HS-27A (cell line): ENCODE data around the gene METTL26.
A peak's percentile ranks its signal among the peaks of the same experiment; 100 is the strongest.

Experiments
- DNase-seq: peaks from one replicate; pipeline ENCODE4 v3.0.0-alpha.2; 2012; ENCODE audit warnings: low read depth, missing footprints

Gene METTL26

DNA sequence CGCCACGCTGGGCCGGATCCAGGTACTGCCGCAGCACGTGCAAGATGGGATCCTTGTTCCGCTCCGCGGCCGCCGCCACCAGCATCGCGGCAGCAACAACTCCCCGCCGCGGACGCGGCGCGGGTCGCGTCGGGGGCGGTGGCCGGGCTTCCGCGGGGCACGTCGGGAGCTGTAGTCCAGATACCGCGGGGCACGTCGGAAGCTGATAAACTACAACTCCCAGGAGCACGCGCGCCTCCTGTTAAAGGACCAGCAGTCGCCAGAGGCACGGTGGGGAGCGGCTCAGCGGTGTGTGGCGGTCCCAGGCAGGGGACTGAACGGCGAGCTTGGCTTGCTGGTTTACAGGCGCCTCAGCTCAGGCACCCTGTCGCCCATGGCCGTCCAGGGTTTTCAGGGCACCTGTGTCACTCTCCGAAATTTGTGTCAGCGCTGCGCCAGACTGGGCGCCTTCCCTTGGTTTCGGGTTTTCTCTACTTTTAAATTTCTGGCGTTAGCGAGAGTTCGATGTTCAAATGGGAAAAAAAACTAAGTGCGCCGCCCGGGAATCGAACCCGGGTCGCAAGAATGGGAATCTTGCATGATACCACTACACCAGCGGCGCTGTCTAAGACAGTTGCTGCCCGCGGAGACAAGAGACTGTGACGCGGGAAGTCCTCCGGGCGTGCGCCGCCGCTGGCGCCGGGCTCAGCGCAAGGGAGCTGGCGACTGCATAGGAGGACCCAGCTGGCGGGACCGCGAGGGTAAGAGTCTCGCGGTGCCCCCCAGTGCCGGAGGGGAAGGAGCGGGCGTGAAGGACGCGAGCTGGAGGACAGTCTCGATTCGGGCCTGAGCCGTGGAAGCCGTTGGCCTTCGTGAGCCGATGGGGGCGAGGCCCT, at the start of gene METTL26:
METTL26 (minus strand) TSS at position 100 of the 875 bp plus-strand sequence; CDS start at position 85, 15 bp downstream.
- peak; percentile 80 for DNase-seq

DNA sequence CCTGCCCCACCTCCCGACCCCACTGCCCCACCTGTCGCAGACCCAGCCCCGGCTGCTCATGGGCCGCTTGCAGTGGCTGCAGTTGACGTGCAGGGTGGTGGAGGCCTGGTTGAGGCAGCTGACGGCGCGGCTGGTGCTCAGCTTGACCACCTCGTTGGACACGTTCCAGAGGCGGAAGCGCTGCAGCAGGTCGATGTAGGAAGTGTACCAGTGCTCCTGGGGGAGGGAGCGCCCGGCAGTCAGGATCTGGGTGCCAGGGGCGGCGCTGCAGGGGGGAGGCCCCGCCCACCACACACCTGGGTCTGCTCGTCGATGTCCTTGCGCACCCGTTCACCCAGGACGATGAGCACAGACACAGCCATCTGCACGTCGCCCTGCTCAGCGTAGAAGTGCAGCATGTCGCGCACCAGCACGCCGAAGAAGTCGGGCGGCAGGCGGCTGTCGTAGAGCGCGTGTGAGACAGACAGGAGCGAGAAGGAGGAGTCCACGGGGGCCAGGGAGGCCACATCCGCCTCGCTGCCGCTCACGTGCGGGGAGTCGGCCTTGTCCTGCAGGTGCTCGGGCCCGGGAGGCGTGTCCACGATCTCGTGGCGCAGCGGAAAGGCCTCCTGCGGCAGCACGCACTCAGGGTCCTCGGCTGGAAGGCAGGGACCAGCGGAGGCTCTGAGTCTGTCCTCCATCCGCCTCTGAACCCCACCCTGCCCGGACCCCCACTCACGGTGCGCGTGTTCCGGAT, 49.0 kb upstream of the METTL26 start:
- no peak for DNase-seq

DNA sequence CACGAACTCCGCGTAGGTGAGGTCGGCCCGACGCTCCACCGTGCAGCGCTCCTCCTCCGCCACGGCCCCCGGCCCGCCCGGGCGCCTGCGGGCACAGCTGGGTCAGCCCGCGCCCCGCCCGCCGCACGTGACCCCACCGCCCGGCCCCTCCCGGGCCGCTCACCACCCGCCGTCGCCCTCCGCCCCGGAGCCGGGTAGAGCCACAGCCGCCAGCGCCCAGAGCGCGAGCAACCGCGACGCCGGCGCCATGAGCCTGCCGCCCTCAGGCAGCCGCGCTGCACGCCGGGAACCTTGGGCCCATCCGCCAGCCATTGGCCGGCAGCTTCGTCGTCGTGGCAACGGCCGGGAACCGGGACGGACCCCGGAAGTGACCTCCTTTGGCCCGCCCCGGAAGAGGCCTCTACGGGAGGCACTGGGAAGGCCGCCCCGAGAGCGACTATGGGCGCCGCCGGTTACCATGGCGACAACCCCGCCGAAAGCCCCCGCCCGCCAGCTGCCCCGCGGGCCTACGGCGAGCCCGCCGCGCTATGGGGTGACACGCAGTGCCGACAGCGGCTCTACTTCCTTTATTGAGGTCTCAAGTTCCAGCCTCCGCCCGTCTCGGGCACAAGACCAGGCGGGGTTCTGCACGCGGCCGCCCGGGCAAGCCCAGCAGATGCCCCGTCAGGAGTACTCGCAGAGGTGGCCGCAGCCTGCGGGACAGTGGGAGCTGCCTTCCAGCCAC, 48.1 kb upstream of the METTL26 start, which contains the start of gene JMJD8:
JMJD8 (minus strand) TSS at position 264 of the 724 bp plus-strand sequence; CDS start at position 249, 15 bp downstream.
- no peak for DNase-seq

DNA sequence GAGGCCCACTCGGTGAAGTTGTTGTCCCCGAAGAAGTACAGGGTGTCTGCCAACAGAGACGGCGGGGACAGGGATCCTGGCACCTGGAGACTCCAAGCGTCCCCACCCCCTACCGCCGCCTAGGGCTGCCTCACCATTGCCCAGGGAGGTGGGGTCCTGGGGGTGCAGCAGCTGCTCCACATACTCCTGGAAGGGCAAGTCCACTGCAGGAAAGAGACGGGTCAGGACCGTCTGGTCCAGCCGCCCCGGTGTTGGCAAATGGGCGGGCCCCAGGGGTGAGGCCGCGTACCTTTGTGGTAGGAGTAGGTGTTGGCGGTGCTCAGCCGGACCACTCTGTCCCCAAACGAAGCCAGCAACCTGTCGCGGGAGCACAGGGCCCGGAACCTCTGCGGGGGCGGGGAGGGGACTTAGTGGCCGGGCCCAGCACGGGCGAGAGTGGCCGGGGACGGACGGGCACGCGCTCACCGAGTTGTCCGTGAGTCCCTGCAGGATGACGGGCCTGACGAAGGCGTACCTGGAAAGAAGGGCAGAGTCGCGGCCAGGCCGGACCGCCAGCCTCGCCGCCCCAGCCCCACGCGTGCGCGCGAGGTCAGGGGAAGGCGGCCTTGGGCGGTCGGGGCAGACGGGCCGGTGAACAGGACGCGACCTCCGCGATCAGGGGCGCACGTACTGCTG, 47.4 kb upstream of the METTL26 start:
- DNase-seq: no peak

DNA sequence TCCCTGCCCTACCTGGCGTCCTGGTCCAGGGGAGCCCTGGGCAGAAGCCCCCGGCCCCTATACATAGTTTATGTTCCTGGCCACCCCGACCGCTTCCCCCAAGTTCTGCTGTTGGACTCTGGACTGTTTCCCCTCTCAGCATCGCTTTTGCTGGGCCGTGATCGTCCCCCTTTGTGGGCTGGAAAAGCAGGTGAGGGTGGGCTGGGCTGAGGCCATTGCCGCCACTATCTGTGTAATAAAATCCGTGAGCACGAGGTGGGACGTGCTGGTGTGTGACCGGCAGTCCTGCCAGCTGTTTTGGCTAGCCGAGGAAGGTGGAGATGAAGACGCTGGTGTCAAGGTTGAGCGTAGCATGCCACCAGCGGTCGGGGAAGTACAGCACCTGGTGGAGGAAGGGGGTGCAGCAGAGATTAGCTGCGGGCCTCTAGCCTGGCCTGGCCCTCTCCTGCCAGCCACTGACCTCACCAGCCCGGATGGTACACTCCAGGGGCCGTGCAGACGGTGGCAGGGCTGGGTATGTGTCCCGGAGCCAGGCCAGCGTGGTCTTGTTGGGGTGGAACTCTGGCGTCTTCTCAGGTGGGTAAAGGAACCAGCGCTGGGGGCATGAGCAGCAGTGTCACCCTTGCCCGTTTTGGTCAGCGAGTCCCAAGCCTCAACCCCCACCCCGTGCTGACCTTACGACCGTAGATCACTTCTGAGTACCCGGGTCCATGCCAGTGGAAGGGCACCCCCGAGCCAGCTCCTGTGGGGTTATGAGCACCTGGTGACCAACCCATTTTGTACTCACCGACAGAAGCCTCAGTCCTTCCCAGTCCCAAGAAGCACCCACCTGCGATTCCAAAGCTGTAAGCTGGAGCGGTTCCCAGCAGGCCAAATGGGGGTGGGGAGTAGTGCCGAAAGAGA, 46.6 kb upstream of the METTL26 start:
- DNase-seq: no peak

DNA sequence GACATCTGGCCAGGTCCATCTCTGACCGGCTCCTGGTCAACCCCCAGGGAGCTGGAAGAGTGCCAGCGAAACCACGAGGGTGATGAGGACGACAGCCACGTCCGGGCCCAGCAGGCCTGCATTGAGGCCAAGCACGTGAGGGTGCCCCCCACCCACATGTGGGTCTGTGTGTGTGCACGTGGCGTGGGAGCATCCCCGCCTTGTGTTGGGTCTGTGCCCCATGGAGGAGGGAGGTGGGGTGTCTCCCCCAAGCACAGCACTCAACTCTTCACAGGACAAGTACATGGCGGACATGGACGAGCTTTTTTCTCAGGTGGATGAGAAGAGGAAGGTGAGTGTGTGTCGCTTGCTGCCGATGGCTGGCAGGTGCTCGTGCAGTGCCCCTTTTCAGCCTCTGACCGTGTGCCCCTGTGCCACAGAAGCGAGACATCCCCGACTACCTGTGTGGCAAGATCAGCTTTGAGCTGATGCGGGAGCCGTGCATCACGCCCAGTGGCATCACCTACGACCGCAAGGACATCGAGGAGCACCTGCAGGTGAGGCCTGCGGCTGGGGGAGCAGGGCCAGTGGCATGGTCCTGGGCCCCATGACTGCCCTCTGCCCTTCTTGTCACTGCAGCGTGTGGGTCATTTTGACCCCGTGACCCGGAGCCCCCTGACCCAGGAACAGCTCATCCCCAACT, 45.8 kb upstream of the METTL26 start:
- no peak for DNase-seq

DNA sequence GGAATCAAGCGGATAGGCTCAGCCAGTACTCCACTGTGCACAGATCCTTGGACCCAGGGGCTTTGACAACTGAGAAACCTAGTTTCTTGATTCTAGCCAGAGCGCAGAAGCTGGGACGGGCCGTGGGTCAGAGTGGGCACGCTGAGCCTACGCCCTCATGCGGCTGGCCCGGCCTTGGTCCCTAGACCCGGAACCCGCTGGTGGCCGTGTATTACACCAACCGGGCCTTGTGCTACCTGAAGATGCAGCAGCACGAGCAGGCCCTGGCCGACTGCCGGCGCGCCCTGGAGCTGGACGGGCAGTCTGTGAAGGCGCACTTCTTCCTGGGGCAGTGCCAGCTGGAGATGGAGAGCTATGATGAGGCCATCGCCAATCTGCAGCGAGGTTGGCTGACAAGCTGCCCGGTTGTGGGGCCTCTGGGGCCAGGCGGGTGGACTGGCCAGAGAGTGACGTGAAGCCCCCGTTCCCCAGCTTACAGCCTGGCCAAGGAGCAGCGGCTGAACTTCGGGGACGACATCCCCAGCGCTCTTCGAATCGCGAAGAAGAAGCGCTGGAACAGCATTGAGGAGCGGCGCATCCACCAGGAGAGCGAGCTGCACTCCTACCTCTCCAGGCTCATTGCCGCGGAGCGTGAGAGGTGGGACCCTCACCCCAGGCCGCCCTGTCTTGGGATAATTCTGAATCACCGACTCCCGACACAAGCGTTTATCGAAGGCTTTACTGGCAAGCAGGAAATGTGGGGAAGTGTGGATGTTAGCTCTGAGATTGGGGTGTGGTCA, 45.1 kb upstream of the METTL26 start:
- DNase-seq: no peak

DNA sequence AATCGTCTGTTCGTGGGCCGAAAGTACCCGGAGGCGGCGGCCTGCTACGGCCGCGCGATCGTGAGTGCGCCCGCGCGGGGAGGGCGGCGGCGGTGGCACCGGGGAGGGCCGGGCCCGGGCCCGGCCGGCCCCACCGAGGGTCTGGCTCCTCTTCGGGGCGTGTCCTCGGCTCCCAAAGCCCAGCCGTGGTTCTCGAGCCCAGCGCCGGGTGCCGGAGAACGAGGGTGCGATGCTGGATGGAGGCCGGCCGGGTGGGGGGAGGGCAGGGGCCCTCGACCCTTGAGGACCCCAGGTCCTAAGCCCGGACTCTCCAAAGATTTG, 44.5 kb upstream of the METTL26 start:
- DNase-seq: no peak

DNA sequence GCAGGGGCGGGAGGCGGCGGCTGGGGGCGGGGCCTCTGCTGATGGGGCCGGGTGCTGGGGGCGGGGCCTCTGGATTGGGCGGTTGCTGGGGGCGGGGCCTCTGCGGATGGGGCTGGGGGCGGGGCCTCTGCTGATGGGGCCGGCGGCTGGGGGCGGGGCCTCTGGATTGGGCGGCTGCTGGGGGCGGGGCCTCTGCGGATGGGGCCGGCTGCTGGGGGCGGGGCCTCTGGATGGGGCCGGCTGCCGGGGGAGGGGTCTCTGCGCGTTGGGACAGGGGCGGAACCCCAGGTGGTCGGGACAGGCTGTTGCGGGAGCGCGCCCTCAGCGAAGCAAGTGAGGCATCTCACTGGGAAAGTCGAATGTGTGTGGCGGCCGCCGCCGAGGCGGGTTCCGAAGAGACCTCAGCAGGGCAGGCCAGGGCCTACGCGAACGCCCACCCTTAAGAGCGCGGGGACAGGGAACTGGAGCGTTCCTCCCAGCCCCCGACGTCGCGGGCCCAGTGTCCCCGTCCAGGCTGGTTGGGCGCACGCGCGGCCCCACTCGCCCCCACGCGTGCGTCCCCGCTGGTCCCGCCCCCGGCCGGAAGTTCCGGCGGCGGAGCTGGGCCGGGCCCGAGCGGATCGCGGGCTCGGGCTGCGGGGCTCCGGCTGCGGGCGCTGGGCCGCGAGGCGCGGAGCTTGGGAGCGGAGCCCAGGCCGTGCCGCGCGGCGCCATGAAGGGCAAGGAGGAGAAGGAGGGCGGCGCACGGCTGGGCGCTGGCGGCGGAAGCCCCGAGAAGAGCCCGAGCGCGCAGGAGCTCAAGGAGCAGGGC, 43.9 kb upstream of the METTL26 start, which contains the start of gene STUB1:
STUB1 (plus strand) TSS at position 597 of the 811 bp plus-strand sequence; CDS start at position 713, 116 bp downstream.
- peak; percentile 56 for DNase-seq

DNA sequence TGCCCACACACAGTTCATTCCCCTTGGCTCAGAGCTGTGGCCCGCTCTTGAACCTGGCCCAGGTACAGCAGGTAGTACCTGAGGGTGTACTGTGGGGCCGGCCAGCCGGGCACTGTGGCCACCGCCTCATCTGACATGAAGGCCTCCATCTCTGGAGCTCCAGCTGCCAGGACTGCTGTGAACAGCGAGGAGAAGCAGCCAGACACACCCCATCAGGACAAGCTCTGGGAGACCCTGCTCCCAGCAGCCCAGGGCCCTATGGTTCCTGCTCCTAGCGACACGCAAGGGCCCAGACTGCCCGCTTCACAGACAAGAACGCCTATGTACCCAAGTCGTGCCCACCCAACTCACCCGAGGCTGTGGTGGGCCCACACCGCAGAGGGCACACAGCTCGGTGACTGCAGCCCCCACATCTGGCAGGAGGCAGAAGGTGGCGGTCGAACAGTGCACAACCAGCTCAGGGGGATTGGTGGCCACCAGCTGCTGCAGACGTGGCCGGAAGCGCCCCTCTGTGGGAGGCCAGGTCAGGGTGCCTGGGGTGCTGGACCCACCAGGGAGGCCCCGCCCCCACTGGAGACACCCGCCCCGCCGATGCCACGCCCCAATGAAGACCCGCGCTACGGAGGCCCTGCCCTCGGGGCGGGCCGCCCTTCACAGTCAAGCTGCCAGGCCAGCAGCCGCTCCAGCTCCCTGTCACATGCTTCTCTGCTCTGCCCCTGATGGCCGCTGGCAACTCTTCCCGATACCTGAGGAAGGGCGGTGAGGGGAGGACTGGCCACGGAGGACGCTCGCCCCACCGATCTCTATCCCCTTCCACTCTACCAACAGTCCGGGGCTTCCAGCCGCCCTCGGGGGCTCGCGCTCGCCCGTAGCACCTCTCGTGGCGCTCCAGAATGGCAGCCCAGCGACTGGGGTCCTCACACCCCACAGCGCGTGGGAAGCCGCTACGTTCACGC, 43.0 kb upstream of the METTL26 start:
- no peak for DNase-seq

DNA sequence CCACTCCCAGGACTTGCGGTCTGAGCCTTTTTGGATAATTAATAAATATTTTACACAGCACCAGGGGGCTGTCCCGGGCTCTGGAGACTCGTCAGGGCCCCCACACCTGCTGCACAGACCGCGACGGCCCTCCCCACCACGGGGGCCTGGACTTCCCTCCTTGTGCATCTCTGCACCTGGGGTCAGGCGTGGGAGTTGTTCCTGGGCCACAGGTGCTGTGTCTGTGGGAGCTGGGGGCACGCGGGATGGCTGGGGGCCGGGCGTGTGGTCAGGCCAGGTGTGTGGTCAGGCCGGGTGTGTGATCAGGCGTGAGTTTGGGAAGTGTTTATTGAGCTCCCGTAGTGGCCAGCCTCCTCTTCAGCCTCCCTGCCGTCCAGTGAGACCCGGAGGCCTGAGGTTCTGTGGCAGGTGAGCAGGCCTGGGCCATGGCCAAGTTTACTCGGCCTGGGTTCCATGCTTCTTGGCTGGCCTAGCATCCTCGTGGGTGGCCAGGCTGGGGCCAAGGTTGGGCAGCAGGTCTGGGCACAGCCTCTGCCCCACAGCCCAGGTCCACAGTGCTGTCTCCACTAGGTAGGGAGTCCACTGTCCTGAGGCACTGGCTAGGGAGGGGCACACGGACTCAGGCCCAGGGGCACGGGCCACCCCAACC, 42.2 kb upstream of the METTL26 start:
- no peak for DNase-seq

DNA sequence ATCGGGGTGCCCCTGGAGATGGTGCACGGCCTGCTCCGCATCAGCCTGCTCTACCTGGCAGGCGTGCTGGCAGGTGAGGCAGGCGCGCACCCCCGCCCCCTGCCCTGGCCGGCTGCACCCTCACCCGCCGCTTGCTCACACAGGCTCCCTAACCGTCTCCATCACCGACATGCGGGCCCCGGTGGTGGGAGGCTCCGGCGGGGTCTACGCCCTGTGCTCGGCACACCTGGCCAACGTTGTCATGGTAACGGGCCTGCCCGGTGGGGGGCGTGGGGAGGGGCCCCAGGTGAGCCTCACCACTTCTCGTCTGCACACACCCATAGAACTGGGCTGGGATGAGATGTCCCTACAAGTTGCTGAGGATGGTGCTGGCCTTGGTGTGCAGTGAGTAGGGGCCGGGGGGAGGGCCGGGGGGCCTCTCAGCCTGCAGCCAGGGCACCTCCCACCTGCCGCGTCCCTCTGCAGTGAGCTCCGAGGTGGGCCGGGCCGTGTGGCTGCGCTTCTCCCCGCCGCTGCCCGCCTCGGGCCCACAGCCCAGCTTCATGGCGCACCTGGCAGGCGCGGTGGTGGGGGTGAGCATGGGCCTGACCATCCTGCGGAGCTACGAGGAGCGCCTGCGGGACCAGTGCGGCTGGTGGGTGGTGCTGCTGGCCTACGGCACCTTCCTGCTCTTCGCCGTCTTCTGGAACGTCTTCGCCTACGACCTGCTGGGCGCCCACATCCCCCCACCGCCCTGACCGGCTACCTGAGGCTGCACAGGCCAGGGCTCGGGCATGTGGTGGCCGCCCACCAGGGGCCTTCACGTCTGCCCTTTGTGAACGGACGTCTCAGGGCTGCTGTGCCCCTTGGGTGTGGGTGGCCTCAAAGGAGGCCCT, 41.4 kb upstream of the METTL26 start:
- DNase-seq: no peak

DNA sequence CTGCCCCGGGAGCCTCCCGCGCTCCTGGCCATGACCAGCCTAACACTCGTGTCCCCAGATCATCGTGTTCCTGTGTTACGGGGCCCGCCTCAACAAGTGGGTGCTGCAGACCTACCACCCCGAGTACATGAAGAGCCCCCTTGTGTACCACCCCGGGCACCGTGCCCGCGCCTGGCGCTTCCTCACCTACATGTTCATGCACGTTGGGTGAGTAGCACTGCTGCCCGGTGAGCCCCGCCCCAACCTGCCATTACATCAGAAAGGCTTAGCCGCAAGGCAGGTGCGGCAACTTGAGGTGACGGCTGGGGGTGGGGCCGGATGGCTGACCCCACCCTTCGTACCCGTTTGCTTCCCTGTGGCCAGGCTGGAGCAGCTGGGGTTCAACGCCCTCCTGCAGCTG, 40.8 kb upstream of the METTL26 start:
- DNase-seq: no peak

DNA sequence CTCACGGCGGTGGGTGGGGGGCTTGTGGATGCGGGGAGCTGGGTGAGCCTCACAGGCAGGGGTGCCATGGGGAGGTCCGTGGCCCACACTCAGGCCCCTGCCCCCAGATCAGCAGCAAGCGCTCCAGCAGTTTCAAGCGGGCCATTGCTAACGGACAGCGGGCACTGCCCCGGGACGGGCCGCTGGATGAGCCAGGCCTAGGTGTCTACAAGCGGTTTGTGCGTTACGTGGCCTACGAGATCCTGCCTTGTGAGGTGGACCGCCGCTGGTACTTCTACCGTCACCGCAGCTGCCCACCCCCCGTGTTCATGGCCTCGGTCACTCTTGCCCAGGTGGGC, 40.4 kb upstream of the METTL26 start:
- no peak for DNase-seq

DNA sequence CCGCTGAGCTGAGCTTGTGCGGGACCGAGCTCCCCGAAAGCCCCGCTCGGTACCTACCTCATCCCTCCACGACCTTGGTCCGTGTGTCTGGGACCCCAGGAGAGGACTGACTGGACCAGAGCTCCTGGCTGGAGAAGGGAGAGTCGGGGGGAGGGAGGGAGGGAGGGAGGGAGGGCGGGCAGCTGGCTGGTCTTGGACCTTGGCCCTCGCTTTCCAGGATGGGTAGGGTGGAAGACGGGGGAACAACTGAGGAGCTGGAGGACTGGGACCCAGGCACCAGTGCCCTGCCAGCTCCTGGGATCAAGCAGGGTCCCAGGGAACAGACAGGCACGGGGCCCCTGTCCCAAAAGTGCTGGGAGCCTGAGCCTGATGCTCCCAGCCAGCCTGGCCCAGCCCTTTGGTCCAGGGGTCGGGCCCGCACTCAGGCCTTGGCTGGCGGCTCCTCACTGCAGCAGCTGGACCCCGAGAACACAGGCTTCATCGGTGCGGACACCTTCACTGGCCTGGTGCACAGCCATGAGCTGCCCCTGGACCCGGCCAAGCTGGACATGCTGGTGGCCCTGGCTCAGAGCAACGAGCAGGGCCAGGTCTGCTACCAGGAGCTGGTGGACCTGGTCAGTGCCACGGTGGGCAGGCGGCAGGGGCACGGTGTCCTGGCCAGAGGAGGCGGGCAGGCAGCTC, 39.9 kb upstream of the METTL26 start:
- DNase-seq: no peak
